SK-N-SH treated with all-trans-retinoic acid at 6 μM for 48 hours (cell line): ENCODE results near the gene NKD1.

Source experiments
- ATAC-seq: fragments of 200-7000 bp; cut with Tn5 transposase; 3 replicates; pipeline ENCODE4 v1.9.1; 2020; ENCODE audit warnings: mild to moderate bottlenecking, moderate library complexity
- BACH2 ChIP-seq: fragments of 250-450 bp; sonication (Bioruptor Pico); IDR thresholded peaks from 2 replicates; pipeline ENCODE4 v1.9.0; 2021; ENCODE audit warnings: mild to moderate bottlenecking, borderline replicate concordance
- ESRRG ChIP-seq: fragments of 250-450 bp; sonication (Bioruptor Pico); IDR thresholded peaks from 2 replicates; pipeline ENCODE4 v1.6.1; 2021; ENCODE audit warnings: mild to moderate bottlenecking
- GLIS3 ChIP-seq: fragments of 250-450 bp; sonication (Bioruptor Pico); IDR thresholded peaks from 2 replicates; pipeline ENCODE4 v1.5.0; 2020; ENCODE audit warnings: mild to moderate bottlenecking, moderate library complexity
- ISL1 ChIP-seq: fragments of 250-450 bp; sonication (Bioruptor Pico); IDR thresholded peaks from 2 replicates; pipeline ENCODE4 v2.1.2; 2022; ENCODE audit warnings: mild to moderate bottlenecking, moderate library complexity
- OSR1 ChIP-seq: fragments of 250-450 bp; sonication (Bioruptor Pico); IDR thresholded peaks from 2 replicates; pipeline ENCODE4 v1.8.0; 2022; ENCODE audit warnings: moderate library complexity, mild to moderate bottlenecking, inconsistent platforms
- PPARA ChIP-seq: fragments of 250-450 bp; sonication (Bioruptor Pico); IDR thresholded peaks from 2 replicates; pipeline ENCODE4 v1.5.0; 2020; ENCODE audit warnings: mild to moderate bottlenecking, borderline replicate concordance
- RARB ChIP-seq: fragments of 250-450 bp; sonication (Bioruptor Pico); IDR thresholded peaks from 2 replicates; pipeline ENCODE4 v1.8.0; 2021; ENCODE audit warnings: mild to moderate bottlenecking, moderate library complexity
- SNAI2 ChIP-seq: fragments of 250-450 bp; sonication (Bioruptor Pico); IDR thresholded peaks from 2 replicates; pipeline ENCODE4 v1.5.0; 2020; ENCODE audit warnings: mild to moderate bottlenecking, moderate library complexity
- TCF4 ChIP-seq: fragments of 250-450 bp; sonication (Bioruptor Pico); IDR thresholded peaks from 2 replicates; pipeline ENCODE4 v1.8.0; 2021; ENCODE audit warnings: mild to moderate bottlenecking, moderate library complexity, borderline replicate concordance
- ZC3H10 ChIP-seq: fragments of 250-450 bp; sonication (Bioruptor Pico); IDR thresholded peaks from 2 replicates; pipeline ENCODE4 v1.5.1; 2021; ENCODE audit warnings: mild to moderate bottlenecking, moderate library complexity
- ZFP3 ChIP-seq: fragments of 250-450 bp; sonication (Bioruptor Pico); IDR thresholded peaks from 2 replicates; pipeline ENCODE4 v1.5.0; 2020; ENCODE audit warnings: mild to moderate bottlenecking, moderate library complexity
- ZFP30 ChIP-seq: fragments of 450-650 bp; formaldehyde crosslinking; IDR thresholded peaks from 2 replicates; pipeline ENCODE4 v1.5.0; 2022; ENCODE audit warnings: mild to moderate bottlenecking, moderate library complexity
- ZNF565 ChIP-seq: fragments of 450-650 bp; formaldehyde crosslinking; conservative IDR thresholded peaks from 2 replicates; pipeline ENCODE4 v1.5.0; 2020; ENCODE audit warnings: low read depth, mild to moderate bottlenecking, moderate library complexity
- ZNF70 ChIP-seq: fragments of 450-650 bp; formaldehyde crosslinking; IDR thresholded peaks from 2 replicates; pipeline ENCODE4 v1.5.0; 2020; ENCODE audit warnings: mild to moderate bottlenecking, moderate library complexity
- ZNF8 ChIP-seq: fragments of 450-650 bp; formaldehyde crosslinking; IDR thresholded peaks from 2 replicates; pipeline ENCODE4 v1.5.0; 2020; ENCODE audit warnings: mild to moderate bottlenecking, moderate library complexity
- TF ChIP-seq, protein P1 (sequence below): fragments of 250-450 bp; sonication (Bioruptor Pico); IDR thresholded peaks from 2 replicates; pipeline ENCODE4 v1.5.1; 2021; ENCODE audit warnings: mild to moderate bottlenecking, moderate library complexity
- TF ChIP-seq, protein P2 (sequence below): fragments of 250-450 bp; sonication (Bioruptor Pico); IDR thresholded peaks from 2 replicates; pipeline ENCODE4 v1.8.0; 2020; ENCODE audit warnings: mild to moderate bottlenecking, moderate library complexity, borderline replicate concordance
- TF ChIP-seq, protein P3 (sequence below): fragments of 250-450 bp; sonication (Bioruptor Pico); IDR thresholded peaks from 2 replicates; pipeline ENCODE4 v1.5.0; 2020; ENCODE audit warnings: mild to moderate bottlenecking, moderate library complexity

Gene NKD1

GRCh38 chr16:50667497-50668367 lies 119.5 kb downstream of the NKD1 start:
- no peak for ATAC-seq
- TF ChIP-seq, protein P1, sequence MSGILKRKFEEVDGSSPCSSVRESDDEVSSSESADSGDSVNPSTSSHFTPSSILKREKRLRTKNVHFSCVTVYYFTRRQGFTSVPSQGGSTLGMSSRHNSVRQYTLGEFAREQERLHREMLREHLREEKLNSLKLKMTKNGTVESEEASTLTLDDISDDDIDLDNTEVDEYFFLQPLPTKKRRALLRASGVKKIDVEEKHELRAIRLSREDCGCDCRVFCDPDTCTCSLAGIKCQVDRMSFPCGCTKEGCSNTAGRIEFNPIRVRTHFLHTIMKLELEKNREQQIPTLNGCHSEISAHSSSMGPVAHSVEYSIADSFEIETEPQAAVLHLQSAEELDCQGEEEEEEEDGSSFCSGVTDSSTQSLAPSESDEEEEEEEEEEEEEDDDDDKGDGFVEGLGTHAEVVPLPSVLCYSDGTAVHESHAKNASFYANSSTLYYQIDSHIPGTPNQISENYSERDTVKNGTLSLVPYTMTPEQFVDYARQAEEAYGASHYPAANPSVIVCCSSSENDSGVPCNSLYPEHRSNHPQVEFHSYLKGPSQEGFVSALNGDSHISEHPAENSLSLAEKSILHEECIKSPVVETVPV: no peak
- TF ChIP-seq OSR1 (no peak), GLIS3 (no peak), ZC3H10 (CRISPR knock-in tag) (no peak), ZNF70 (no peak), PPARA (CRISPR knock-in tag) (no peak), ZFP30 (CRISPR knock-in tag) (no peak), TCF4 (CRISPR knock-in tag) (no peak), ESRRG (CRISPR knock-in tag) (no peak), SNAI2 (CRISPR knock-in tag) (no peak)
- TF ChIP-seq, protein P2, sequence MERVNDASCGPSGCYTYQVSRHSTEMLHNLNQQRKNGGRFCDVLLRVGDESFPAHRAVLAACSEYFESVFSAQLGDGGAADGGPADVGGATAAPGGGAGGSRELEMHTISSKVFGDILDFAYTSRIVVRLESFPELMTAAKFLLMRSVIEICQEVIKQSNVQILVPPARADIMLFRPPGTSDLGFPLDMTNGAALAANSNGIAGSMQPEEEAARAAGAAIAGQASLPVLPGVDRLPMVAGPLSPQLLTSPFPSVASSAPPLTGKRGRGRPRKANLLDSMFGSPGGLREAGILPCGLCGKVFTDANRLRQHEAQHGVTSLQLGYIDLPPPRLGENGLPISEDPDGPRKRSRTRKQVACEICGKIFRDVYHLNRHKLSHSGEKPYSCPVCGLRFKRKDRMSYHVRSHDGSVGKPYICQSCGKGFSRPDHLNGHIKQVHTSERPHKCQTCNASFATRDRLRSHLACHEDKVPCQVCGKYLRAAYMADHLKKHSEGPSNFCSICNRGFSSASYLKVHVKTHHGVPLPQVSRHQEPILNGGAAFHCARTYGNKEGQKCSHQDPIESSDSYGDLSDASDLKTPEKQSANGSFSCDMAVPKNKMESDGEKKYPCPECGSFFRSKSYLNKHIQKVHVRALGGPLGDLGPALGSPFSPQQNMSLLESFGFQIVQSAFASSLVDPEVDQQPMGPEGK: no peak

DNA sequence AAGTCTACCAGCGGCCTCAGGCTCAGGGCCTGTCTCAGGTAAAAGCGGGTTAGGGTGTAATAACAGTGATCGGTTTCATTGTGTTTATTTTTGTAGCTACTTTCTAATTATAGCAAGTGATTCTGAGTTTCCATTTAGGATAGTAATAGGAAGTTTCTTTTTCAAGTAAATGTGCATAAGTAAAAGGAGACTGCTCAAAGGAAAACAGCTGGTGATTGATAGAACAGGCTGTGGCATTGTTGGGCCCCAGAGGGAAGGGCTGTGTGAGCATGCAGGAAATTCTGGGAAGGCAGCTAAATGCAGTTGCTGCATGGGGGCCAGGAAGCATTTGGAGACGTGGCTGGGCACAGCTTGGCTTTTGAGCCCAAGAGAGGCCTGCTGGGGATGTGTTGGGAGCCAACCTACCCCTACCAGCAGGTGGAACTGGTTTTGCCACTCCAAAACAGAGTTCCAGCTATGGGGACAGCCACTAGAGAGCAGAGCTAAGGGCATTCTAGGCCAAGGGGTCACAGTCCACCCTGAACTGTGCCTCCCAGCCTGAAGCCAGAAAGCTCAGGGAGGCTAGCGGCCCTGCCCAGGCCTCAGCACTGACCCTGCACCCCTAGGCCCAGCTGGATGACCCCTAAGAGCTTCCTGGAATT lies 120.3 kb downstream of the NKD1 start:
- TF ChIP-seq BACH2 (CRISPR knock-in tag) (no peak), TCF4 (CRISPR knock-in tag) (no peak), RARB (CRISPR knock-in tag) (no peak), ZNF8 (CRISPR knock-in tag) (no peak), ZFP3 (CRISPR knock-in tag) (no peak)
- TF ChIP-seq, protein P3, sequence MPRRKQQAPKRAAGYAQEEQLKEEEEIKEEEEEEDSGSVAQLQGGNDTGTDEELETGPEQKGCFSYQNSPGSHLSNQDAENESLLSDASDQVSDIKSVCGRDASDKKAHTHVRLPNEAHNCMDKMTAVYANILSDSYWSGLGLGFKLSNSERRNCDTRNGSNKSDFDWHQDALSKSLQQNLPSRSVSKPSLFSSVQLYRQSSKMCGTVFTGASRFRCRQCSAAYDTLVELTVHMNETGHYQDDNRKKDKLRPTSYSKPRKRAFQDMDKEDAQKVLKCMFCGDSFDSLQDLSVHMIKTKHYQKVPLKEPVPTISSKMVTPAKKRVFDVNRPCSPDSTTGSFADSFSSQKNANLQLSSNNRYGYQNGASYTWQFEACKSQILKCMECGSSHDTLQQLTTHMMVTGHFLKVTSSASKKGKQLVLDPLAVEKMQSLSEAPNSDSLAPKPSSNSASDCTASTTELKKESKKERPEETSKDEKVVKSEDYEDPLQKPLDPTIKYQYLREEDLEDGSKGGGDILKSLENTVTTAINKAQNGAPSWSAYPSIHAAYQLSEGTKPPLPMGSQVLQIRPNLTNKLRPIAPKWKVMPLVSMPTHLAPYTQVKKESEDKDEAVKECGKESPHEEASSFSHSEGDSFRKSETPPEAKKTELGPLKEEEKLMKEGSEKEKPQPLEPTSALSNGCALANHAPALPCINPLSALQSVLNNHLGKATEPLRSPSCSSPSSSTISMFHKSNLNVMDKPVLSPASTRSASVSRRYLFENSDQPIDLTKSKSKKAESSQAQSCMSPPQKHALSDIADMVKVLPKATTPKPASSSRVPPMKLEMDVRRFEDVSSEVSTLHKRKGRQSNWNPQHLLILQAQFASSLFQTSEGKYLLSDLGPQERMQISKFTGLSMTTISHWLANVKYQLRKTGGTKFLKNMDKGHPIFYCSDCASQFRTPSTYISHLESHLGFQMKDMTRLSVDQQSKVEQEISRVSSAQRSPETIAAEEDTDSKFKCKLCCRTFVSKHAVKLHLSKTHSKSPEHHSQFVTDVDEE (CRISPR knock-in tag): no peak
- no peak for ATAC-seq

GRCh38 chr16:50669741-50670140 lies 121.5 kb downstream of the NKD1 start:
- no peak for ATAC-seq
- TF ChIP-seq ZNF70 (no peak), GLIS3 (no peak), PPARA (CRISPR knock-in tag) (no peak), ZC3H10 (CRISPR knock-in tag) (no peak), SNAI2 (CRISPR knock-in tag) (no peak), OSR1 (no peak), BACH2 (CRISPR knock-in tag) (no peak)

GRCh38 chr16:50670476-50670875 lies 122.3 kb downstream of the NKD1 start:
- TF ChIP-seq TCF4 (CRISPR knock-in tag) (no peak), PPARA (CRISPR knock-in tag) (no peak), RARB (CRISPR knock-in tag) (no peak), ISL1 (CRISPR knock-in tag) (no peak), BACH2 (CRISPR knock-in tag) (no peak), ZC3H10 (CRISPR knock-in tag) (no peak), ZNF565 (no peak)
- TF ChIP-seq, protein P2: no peak

More at GRCh38 chr16:50670476-50670875, 122.3 kb downstream of the NKD1 start:
- no peak for ATAC-seq
